Stimulated activated CD8-positive, alpha-beta memory T cell treated with anti-CD3 and anti-CD28 coated beads, Interleukin-2, amount 100 ng/mL, for 48 hours (primary cell): ENCODE results near the gene RAB35.

Experiments used
- DNase-seq, 2 donors: peaks; one replicate each; pipeline ENCODE4 v3.0.0-alpha.2; 2020; ENCODE audit warnings: low read depth in 2 of 2

RAB35 gene

DNA sequence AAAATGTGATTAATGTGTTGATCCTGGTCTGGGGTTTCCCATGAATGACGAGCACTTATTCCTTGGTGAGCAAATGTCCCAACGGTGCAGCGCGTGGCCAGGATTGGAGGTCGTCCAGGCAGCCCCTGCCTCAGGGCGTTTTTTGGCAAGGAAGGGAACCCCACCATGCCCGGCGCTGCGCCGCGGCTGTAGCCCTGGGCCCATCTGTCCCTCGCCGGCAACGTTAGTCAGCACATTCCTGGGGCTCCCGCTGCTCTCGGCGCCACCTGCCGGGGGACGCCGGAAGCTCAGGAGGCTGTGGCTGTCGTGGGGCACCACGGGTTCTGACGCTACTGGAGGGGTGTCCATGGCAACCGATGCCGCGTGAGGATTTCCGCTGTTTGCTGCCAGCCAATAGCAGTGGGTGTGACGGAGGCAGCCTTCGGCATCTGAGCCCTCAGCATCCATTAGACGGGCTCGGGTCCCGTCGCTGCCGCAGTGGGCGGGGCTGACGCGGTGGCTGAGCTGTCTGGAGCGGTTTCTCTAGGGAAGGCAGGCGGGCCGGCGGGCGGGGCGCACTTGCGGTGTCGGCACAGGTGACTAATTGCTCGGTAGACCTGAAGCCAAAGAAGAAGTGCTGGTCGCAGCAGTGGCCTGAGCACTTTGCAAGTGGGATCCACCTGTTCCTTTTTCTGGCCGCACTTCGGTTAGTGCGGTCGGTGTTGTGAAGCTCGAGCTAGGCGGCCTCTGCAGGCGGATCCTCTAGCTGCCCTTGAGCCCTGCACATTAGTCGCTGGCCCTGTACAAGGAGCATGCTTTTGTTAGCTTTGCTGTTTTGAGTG lies 29.5 kb downstream of the RAB35 start:
- peak; percentile 98 to 99 for DNase-seq

DNA sequence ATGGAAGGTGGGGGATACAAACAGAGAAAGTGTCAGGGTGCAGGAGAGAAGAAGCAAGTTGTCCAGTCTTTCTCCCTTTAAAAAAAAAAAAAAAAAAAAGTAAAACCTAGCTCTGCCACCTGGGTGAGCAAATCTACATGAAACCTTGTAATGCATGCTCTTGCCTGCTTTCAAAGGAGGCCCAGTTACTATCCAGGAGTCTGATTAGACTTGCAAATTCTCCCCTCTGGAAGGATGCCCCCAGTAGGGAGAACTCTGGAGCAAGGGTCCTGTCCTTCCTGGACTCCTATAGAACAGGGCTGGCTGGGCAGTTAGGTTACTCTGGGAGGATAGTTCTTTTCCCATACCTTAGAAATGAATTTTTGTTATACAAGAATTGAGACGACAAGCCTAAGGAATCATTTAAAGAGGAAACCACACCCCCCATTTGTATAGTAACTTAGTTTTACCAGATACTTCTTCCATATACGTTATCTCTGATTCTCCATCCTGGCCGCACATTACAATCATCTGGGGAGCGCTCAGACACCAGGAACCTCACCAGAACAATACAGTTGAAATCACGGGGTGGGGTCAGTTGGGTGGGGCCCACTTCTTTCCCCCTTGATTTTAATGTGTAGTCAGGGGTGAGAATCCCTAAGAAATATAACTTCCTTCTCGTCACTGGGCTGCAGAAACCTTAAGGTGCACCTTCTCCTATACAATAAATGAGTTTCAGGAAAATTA lies 30.5 kb downstream of the RAB35 start:
- DNase-seq, result no peak

- no peak for DNase-seq
These were observed 34.9 kb downstream of the RAB35 start for GRCh38 chr12:120081641-120082040.

GRCh38 chr12:120079411-120080400 lies 36.8 kb downstream of the RAB35 start:
- no peak for DNase-seq

DNA sequence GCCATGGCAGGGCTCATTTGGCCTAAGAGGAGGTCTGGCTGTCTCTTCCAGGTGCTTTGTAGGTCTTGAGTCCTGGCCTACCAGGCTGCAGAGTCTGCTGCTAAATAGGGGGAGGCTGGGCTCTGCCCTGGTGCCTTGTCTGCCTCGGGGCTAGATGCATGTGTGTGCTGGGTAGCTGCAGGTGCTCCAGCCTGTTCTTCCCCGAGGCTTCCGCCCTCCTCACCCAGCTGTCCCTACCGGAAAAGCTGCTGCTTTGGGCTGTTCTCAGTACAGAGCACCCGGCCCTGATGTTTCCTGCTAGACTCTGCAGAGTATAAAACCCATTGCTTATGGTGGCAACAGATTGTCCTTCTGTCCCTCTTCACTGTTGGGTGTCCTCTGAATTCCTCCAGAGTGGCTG lies 37.7 kb downstream of the RAB35 start:
- no peak for DNase-seq

DNA sequence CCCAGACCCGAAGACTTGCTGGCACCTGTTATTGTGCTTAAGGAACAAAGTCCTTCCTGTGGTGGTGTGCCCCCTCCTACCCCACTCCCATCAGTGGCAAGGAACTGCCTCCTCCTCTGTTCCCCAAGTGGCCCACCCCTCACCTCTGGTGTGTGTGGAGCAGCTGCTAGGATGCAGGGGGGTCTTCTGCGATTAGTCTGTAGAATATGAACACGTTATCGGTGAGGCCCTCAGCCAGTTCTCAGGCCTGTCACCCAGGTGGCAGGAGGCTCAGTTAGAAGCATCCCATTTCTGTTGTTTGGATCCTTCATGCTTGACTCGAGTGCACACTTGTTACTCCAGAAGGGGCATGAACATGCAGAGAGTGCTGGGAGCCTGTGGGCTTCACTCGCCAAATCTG lies 39.3 kb downstream of the RAB35 start:
- DNase-seq, result no peak

DNA sequence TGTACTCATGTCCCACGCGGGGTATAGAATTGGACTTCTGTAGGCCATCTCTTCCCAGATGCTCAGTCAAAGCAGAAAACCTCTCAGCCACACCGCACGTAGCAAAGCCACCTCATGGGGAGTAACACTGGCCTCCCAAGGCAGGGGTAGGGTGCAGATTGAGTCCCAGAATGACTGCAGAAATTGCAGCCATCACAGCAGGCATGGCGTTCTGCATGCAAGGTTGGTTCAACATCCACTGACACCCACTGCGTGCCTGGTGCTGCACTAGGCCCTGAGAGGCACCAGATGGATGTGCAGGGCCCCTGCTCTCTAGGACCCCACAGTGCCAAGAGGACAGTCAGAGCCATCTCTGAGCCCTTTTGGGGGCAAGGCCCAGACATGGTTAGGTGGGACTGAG lies 39.9 kb downstream of the RAB35 start:
- no peak for DNase-seq

DNA sequence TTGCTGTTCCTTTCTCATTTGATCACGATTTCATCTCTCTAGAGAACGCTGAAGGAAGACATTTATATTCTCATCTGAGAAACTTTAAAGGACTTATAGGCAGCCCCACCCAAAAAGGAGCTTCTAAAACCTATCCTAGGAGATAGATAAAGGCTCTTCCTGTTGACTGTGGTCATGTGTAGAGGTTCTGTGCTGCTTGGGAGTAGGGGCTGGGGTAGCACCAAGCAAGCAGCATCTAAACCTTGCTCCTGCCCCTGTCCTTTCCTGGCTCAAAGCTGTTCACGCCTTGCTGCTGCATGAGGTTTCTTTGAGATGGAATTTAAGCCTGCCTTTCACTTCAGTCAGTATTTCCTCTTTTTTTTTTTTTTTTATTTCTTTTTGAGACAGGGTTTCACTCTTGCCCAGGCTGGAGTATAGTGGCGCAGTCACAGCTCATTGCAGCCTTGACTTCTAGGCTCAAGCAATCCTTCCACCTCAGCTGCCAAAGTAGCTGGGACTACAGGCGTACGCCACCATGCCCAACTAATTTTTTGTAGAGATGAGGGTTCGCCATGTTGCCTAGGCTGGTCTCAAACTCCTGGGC lies 41.4 kb downstream of the RAB35 start:
- DNase-seq, result no peak

- DNase-seq, result no peak
These were observed 43.9 kb downstream of the RAB35 start for GRCh38 chr12:120072472-120073249.

- no peak for DNase-seq
These were observed 45.0 kb downstream of the RAB35 start for GRCh38 chr12:120071493-120072020.

GRCh38 chr12:120069278-120069677 lies 47.3 kb downstream of the RAB35 start:
- no peak for DNase-seq

DNA sequence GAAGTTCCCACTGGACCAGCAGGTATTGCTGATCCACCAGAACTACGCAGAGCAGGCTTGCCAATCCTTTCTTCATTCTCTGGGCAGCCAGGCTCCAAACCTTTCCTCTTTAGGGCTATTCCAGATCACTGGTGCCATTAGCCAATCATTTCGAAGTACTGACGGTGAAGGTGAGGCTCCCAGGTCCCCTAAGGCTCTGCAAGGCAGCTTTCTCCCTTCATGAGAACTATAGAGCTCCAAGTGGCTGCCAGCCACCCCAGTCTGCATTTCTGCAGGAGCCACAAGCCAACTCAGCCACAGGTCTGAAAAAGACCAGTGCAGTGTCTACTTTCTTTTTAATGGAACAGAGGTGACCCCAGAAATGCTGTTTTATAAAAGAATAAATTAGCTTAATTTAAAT lies 48.7 kb downstream of the RAB35 start:
- DNase-seq, result no peak

GRCh38 chr12:120067084-120067869 lies 49.3 kb downstream of the RAB35 start:
- DNase-seq, result no peak

DNA sequence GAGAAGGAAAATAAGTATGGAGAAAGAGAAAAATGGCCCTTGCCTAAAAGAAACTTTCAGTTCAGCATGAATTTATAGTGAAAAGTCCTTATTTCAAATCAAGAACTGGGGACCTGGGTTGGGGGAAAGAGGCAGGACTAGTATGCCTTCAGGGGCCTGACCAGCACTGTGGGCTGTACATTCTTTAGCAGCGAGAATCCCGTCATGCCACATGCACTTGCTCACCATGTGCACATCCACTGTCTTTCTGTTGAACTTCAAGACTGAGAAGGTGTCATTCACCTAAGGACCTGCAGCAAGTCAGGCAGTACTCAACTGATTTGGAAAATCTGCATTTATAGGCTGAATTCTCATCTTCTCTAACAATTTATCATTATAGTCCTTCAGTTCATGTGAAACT lies 50.2 kb downstream of the RAB35 start:
- DNase-seq, result no peak

GRCh38 chr12:120065472-120065871 lies 51.1 kb downstream of the RAB35 start:
- no peak for DNase-seq

GRCh38 chr12:120064054-120064940 lies 52.3 kb downstream of the RAB35 start:
- no peak for DNase-seq

DNA sequence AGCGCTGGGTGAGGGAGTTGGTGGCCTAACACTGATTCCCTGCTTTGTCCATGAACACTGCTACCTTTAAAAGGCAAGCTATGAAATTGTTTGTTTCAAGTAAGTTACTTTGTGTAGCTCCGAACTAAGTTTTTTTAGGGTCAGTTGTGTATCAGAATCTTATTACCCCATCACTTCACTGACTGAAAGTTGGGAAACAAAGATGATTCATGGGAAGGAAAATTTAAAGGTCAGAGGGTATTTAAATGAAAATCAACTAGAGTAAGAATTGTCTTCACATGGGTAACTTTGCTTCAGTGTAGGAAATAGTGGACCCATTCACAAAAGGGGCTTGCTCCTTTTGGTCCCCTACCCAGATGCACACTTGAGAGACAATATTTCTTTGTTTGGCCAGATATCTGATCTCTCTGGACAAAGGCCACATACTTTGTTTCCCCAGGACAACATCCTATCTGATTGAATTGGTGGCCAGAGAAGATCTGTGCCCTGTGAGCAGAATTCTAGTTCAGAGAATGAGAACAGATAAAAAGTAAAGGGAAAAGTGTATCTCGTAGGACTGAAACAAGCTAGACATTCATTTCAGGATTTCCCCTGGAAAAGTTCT lies 53.5 kb downstream of the RAB35 start:
- no peak for DNase-seq

DNA sequence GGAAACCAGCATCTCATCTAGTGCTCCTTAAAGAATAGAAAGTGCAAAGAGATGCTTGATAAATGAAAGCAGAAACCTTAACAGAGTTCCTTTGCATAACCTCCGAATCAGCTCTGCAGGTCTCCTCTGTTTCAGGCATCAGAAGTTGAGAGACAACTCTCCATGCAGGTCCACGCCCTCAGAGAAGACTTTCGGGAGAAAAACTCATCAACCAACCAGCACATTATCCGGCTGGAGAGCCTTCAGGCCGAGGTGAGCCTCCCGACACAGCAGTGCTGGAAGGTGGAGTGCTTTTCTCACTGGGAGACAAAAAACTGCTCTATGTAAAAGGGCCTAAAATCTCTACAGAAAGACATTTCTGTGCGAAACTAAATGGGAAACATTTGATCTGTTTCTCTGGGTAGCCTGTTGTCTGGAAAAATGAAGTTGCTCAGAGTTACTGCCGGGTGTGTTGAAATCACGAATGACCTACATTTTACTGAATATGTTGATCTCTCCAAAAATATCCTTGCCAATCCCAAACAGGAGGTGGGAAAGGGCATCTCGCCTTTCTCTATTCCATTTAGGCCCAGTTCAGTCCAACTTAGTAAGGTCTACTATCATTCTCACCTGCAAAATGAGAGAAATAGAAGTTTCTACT lies 54.9 kb downstream of the RAB35 start:
- DNase-seq, result no peak
